ENCODE data around the gene JARID2. TPM values are rescaled to one million over a fixed set of nuclear protein-coding genes. Genes with fewer than 3 reads are reported as not detected.

JARID2 gene
- polyA plus RNA-seq, 1 of the 3 experiments (the other 2 are of a cell fraction), result 3.4 TPM

DNA sequence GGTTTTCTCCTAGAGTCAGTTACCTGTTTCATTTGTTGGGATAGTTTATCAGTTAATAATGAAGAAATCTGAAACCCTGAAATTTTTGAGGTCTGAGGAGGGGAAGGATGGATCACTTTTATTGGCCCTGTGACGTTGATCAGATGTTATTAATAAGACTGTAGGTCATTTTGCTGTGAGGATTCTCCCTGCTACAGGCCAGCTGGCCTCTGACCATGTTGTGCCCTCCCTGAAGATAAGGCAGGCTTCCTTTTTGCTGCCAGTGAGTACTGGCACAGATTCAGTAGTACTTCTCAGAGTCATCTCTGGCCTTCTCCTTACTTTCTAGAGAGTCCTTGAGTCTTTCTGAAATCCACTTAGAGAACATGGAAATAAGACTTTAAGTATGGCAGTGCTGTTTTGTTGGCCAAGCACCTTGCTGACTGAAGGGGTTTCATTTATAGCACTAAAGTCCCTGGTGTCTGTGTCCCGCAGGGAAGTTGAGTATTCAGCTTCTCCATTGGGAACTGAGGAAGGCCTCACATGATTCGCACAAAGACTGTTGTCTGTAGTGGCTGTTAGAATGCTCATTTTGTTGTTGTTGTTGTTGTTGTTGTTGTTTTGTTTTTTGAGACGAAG is 214.3 kb downstream of the JARID2 start:
- Histone ChIP-seq H3K4me1 (ENCODE audit: control insufficient read depth in 1 of 2, insufficient read depth in 2 of 2, low read depth in 1 of 2, low read length in 1 of 2) (peaks cover 5 to 27% of the 10 kb centered on the region in 2 experiments; a peak in 3 of 4 replicates), H3K27ac (ENCODE audit: low read depth in 2 of 2, low read length in 1 of 2) (no peak overlapping the region), H3F3A (replicated peaks; ENCODE audit: insufficient read depth) (no peaks in the 10 kb centered on the region), H3K36me3 (replicated peaks in 1 of 2; ENCODE audit: control insufficient read depth in 1 of 2, insufficient read depth in 2 of 2, low read length in 1 of 2) (no peaks in the 10 kb centered on the region), H4K20me1 (ENCODE audit: insufficient read depth) (peaks cover 29% of the 10 kb centered on the region; the same call in 1 of the 2 replicates), H3K9ac (no peak overlapping the region), H3K9me3 (no peaks in the 10 kb centered on the region), H3K9me2 (no peaks in the 10 kb centered on the region), H3K27me3 (ENCODE audit: insufficient read depth) (no peaks in the 10 kb centered on the region), H2AFZ (ENCODE audit: low read depth) (no peak overlapping the region), H3K79me2 (ENCODE audit: insufficient read depth) (no peaks in the 10 kb centered on the region), H3K4me2 (no peak overlapping the region), H3K4me3 (ENCODE audit: low read depth in 2 of 2, low read length in 1 of 2) (no peak overlapping the region)
- CTCF ChIA-PET, result interaction anchor here (0.6 to 1.2 kb wide), 5 partner anchors 9 to 163 kb away, joined by 3 to 4 read pairs (median 3); no protein-coding TSS in a partner anchor
- TF ChIP-seq, protein P1, sequence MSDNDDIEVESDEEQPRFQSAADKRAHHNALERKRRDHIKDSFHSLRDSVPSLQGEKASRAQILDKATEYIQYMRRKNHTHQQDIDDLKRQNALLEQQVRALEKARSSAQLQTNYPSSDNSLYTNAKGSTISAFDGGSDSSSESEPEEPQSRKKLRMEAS (IDR thresholded peaks at IDR 0.05; ENCODE audit: low read depth), result no peak
- no peak for TF ChIP-seq RXRA (IDR thresholded peaks at IDR 0.05; ENCODE audit: borderline replicate concordance, low read depth)
- no peak for TF ChIP-seq RCOR1 (IDR thresholded peaks at IDR 0.05; ENCODE audit: low read length)
- no peak for TF ChIP-seq EZH2phosphoT487 (IDR thresholded peaks at IDR 0.05; ENCODE audit: borderline replicate concordance, low read depth)
- TF ChIP-seq POLR2AphosphoS5 (IDR thresholded peaks at IDR 0.05; ENCODE audit: low read depth, low read length), result no peak
- TF ChIP-seq TCF12 (IDR thresholded peaks at IDR 0.05), result peak; percentile 57
- TF ChIP-seq, protein P2, sequence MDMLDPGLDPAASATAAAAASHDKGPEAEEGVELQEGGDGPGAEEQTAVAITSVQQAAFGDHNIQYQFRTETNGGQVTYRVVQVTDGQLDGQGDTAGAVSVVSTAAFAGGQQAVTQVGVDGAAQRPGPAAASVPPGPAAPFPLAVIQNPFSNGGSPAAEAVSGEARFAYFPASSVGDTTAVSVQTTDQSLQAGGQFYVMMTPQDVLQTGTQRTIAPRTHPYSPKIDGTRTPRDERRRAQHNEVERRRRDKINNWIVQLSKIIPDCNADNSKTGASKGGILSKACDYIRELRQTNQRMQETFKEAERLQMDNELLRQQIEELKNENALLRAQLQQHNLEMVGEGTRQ (IDR thresholded peaks at IDR 0.05; ENCODE audit: borderline replicate concordance, low read depth, low read length), result no peak
- 0 out of 2 replicates have a peak, but pooled peaks have one; percentile 33 for TF ChIP-seq NFIC (IDR thresholded peaks at IDR 0.05; ENCODE audit: borderline replicate concordance)
- TF ChIP-seq FOXJ3 (CRISPR knock-in tag; IDR thresholded peaks at IDR 0.05), result no peak
- 84% methylated on average over 4 of the region's 4 CpGs for WGBS (ENCODE audit: low lambda C conversion rate)
- POLR2A ChIA-PET, result no interaction called here
- DNase-seq, result no peak

DNA sequence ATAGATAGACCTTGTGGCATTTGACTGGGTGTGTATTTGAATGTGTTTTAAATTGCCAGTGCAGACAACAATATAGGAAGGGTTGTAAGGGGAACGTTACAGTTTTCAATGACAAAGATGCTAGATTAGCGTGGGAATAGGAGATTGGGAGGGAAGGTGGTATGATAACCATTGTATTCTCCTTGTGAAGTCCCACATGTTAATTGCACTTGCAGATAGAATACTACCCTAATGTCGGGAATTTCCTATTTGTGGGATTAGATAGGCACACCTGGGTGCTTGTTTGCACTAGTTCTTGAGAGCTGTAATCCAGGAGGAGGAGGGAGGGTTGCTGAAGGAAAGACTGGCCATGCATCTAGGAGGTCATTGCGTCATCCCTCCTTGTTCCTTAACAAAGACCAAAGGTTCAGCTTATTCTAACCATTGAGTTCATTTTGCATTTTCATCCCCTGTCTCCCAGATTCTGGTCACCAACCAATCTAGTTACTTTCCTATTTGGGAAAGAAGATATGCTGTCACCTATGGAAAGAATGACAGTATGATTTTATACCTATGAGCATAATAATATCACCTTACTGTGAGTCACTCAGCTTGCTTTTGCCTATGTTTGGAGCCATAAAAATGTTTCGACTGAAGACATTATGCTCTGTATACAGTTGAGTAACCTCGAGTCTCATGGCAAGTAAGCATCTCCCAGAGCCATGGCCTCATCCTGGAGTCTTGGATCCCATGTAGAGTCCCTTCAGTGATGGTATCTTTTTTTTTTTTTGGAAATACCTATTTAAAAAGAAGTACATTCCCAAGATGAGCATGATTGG is 215.5 kb downstream of the JARID2 start:
- ChIA-PET POLR2A (no interaction called here), CTCF (interaction anchor here (0.6 kb wide), 1 partner anchor 1257 kb away, joined by 3 read pairs; no protein-coding TSS in a partner anchor)
- TF ChIP-seq, protein P3, sequence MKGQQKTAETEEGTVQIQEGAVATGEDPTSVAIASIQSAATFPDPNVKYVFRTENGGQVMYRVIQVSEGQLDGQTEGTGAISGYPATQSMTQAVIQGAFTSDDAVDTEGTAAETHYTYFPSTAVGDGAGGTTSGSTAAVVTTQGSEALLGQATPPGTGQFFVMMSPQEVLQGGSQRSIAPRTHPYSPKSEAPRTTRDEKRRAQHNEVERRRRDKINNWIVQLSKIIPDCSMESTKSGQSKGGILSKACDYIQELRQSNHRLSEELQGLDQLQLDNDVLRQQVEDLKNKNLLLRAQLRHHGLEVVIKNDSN (IDR thresholded peaks at IDR 0.05; ENCODE audit: borderline replicate concordance, low read depth), result no peak
- TF ChIP-seq SIN3A (IDR thresholded peaks at IDR 0.05; ENCODE audit: borderline replicate concordance, low read depth, low read length), result no peak
- TF ChIP-seq MXI1 (IDR thresholded peaks at IDR 0.05; ENCODE audit: low read depth, low read length), result no peak
- no peak for TF ChIP-seq EP300 (IDR thresholded peaks at IDR 0.05; ENCODE audit: borderline replicate concordance in 1 of 2, low read depth in 1 of 2, low read length in 1 of 2)
- no peak for TF ChIP-seq FOSL2 (IDR thresholded peaks at IDR 0.05; ENCODE audit: borderline replicate concordance, low read depth)
- no peaks in the 10 kb centered on the region for H3K9me3 ChIP-seq
- peaks cover 29% of the 10 kb centered on the region; the same call in 1 of the 2 replicates for H4K20me1 ChIP-seq (ENCODE audit: insufficient read depth)
- WGBS (ENCODE audit: low lambda C conversion rate), result 97% methylated on average over 6 of the region's 6 CpGs
- no peaks in the 10 kb centered on the region for H3K9me2 ChIP-seq
- no peak overlapping the region for H3K4me2 ChIP-seq
- no peak for DNase-seq
- H3K9ac ChIP-seq, result no peak overlapping the region
- no peaks in the 10 kb centered on the region for H3K79me2 ChIP-seq (ENCODE audit: insufficient read depth)
- no peak overlapping the region for H3K27ac ChIP-seq (ENCODE audit: low read depth in 2 of 2, low read length in 1 of 2)
- H2AFZ ChIP-seq (ENCODE audit: low read depth), result no peak overlapping the region
- H3K27me3 ChIP-seq (ENCODE audit: insufficient read depth), result no peaks in the 10 kb centered on the region
- peaks cover 5 to 27% of the 10 kb centered on the region in 2 experiments; a peak in 3 of 4 replicates for H3K4me1 ChIP-seq (ENCODE audit: control insufficient read depth in 1 of 2, insufficient read depth in 2 of 2, low read depth in 1 of 2, low read length in 1 of 2)
- no peaks in the 10 kb centered on the region for H3K36me3 ChIP-seq (replicated peaks in 1 of 2; ENCODE audit: control insufficient read depth in 1 of 2, insufficient read depth in 2 of 2, low read length in 1 of 2)
- H3F3A ChIP-seq (replicated peaks; ENCODE audit: insufficient read depth), result no peaks in the 10 kb centered on the region
- H3K4me3 ChIP-seq (ENCODE audit: low read depth in 2 of 2, low read length in 1 of 2), result no peak overlapping the region

Measured in SK-N-SH (cell line).